UCSD-AML1 (cell line): ENCODE data around the gene PWWP2B.

Experiments
- DNase-seq: peaks from one replicate; lab custom pipeline; 2025; ENCODE audit not compliant: unreplicated experiment; lab: John Stamatoyannopoulos, UW

Gene PWWP2B

GRCh38 chr10:132393695-132394181 lies 3.3 kb upstream of the PWWP2B start:
- no peak for DNase-seq

- DNase-seq, result no peak
Observed at GRCh38 chr10:132394201-132394811, 2.7 kb upstream of the PWWP2B start.

GRCh38 chr10:132394936-132395703 lies 1.9 kb upstream of the PWWP2B start:
- DNase-seq, result no peak

- DNase-seq, result peak; percentile 61
Observed at GRCh38 chr10:132395704-132396493, 1.1 kb upstream of the PWWP2B start.

- DNase-seq, result peak; percentile 76
Observed at GRCh38 chr10:132396494-132397035, 435 bp upstream of the PWWP2B start.

GRCh38 chr10:132397671-132398565 lies 918 bp downstream of the PWWP2B start:
- no peak for DNase-seq

- no peak for DNase-seq
Observed at GRCh38 chr10:132398566-132398991, 1.6 kb downstream of the PWWP2B start.

- DNase-seq, result no peak
Observed at GRCh38 chr10:132399117-132400035, 2.4 kb downstream of the PWWP2B start.

GRCh38 chr10:132400041-132400546 lies 3.1 kb downstream of the PWWP2B start:
- no peak for DNase-seq

- DNase-seq, result no peak
Observed at GRCh38 chr10:132400547-132401151, 3.6 kb downstream of the PWWP2B start.

- no peak for DNase-seq
Observed at GRCh38 chr10:132401401-132402118, 4.6 kb downstream of the PWWP2B start.

GRCh38 chr10:132402781-132403241 lies 5.8 kb downstream of the PWWP2B start:
- no peak for DNase-seq

- no peak for DNase-seq
Observed at GRCh38 chr10:132403511-132404168, 6.6 kb downstream of the PWWP2B start.

- no peak for DNase-seq
Observed at GRCh38 chr10:132404169-132404880, 7.3 kb downstream of the PWWP2B start.

- DNase-seq, result no peak
Observed at GRCh38 chr10:132404911-132405462, 8.0 kb downstream of the PWWP2B start.

GRCh38 chr10:132405463-132405991 lies 8.5 kb downstream of the PWWP2B start:
- no peak for DNase-seq
